HG03558 (cell line): ENCODE results near the gene PCNX4.
"Not testable (repeated sequence)": the region's sequence is repeated elsewhere in the genome, so short reads cannot be mapped to it uniquely, and the experiment has no call there.

Source experiments
- ATAC-seq: cut with Tn5 transposase; IDR thresholded peaks from one replicate; pipeline ENCODE4 v1.9.1; 2021; ENCODE audit warnings: moderate number of reproducible peaks; ENCODE audit not compliant: unreplicated experiment; ENCODE audit errors: extremely low read depth

The PCNX4 gene

DNA sequence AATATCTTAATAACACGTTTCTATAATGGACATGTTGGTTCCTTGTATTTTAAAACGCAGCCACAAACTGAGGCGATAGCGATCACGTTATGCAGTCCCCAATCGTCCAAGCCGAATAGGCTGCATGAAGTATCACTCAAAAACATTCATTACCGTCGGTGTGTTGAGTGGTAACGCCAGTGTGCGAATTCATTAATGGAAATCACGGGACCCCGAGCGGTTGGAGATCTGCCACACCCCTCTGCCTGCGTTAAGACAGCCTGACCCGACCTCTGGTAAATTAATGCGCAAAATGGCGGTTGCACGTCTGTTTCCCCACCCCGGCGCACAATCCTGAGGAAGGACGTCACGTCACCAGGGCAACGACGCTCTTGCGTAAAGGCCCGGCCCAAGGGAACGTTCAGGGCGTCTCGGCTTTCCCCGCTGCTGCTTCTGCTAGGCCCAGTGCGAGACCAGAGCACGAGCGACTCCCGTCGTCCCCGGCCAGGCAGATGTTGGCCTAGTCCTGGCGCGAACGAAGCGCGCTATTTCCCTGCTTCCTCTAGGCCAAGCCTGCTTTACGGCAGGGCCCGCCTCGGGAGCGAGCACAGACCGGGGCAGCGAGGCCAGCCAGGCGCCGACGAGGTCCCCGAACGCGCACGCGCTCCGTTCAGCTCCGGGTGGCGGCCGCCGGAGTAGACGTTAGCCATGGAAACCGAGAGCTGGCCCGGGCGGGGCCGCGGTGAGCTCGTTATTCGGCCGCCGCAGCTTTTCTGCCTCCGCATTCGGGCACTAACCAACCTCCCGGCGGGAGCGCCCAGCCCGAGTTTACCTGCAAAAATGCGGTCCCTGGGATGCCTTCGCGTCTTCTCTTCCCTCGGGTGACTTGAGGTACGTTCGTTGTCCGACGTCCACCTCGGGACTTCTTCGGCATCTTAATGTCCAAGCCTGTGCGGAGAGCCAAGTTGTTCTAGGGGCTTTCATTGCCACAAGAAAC is at the start of gene PCNX4:
TSS of gene PCNX4 (plus strand) at position 374 of the 976 bp plus-strand sequence. CDS start 15,716 bp downstream, outside the sequence.
- peak; percentile 88 for ATAC-seq

- ATAC-seq = not testable (repeated sequence)
Observed at GRCh38 chr14:60047976-60048375, 43.7 kb upstream of the PCNX4 start.

DNA sequence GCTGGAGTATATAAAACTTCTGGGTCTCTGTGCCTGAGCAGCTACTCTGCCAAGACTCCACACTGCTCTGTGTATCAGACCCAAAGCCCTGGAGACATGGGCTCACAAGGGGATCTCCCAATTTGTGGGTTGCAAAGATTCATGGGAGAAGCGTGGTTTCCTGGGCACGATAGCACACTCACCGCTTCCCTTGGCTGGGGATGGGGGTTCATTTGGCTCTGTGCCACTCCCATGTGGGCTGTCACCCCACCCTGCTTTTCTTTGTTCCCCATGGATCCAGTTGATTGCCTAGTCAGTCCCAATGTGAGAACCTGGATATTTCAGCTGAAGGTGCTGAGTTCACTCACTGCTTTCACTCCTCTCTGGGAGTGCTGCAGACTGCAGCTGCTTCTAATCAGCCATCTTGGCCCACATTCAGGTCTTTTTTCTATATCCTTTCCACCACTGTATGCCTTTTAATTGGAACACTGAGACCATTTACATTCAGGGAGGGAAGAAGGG is 40.0 kb upstream of the PCNX4 start:
- no peak for ATAC-seq

DNA sequence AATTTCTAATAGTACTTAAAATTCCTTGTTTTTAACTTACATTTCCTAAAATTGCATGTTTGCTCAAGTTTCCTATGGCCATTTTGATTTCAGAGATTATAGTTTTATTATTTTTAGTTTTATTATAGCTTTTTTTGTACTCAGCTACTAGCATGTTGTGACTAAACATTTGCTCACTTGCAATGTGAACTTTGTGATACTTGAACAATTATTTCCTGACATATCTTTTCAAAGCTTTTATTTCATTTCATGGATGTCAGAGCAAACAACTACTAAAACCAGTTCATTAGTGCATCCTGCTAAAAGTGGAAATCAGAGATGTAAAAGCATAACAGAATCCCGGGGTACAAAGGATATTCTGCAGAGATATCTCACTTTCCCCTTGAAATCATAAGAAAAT is 33.6 kb upstream of the PCNX4 start:
- no peak for ATAC-seq

GRCh38 chr14:60061371-60061770 is 30.4 kb upstream of the PCNX4 start:
- ATAC-seq = no peak

DNA sequence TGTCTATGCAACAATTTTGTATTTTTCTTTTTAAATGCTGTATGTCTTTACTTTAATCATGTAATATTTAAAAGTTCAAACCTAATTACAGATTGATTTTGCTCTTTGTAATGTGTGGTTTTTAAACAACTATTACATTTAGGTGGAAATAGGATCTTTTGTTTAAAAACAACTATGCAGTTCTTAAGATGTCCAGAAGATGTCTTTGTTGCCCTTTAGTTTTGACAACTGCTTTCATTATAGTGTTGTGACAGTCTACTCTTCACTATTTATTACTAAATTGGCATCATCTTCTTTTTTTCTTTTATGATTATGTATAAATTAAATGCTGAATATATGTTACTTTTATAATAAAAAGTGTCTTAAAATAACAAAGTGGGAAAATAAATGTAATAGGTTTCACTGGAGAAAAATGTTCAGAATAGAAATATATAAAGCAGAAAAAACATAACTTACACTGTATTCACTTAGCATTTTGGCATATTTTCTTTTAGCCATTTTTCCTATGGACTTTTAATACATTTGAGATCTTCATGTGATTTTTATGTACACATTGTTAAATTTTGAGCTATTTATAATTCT is 27.1 kb upstream of the PCNX4 start:
- ATAC-seq = no peak

DNA sequence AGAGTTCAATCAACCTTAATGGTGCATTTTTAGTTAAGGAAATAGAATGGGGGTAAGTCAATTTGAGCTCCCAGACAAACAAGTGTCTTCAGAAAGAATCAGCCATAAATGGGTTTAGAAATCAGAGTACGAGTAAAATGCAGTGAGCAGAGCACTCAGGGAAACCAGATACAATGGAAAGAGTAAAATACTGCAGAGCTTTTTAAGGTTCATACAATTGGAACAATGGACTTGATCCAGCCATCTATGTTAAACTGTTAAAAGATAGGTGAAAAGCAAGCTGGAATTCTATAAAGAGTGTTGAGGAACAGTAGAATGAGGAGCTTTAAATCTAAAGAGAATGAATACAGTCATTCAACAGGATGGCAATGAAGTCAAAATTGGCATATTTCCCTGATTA is 23.8 kb upstream of the PCNX4 start:
- ATAC-seq = no peak

DNA sequence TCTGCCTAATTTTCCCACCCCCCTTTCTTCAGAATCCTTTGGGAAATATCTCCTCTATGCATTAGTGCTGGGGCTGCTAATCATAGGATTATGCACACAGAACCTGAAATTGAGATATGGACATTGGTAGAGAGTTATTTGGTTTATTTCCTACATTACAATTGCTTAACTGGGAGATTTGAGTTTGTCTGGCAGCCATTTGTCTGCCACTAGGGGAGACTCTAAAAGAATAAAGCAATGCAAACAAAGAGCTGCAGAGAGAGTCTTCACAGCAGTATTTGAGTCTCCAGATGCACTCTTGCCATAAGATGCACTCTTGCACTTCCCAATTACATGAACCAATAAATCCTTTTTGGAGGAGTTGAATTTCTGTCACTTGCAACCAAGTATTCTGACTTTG is 12.0 kb upstream of the PCNX4 start:
- ATAC-seq = no peak

GRCh38 chr14:60085085-60085484 is 6.6 kb upstream of the PCNX4 start:
- ATAC-seq = no peak

DNA sequence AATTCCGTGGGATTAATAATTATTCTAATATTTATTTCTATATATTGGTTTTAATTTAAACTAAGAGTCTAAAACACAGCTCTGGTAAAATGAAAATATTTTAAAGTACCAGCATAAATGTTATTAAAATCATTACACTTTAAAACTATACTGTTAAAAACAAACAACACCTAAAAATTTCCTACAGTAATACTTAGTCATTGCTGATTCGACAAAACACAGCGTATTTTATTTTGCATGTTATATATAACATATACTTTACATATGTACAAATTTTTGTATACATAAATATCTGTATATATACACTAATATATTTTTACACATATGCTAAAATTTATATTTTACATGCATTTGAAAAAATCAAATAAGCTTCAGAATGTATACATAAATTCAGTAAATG is 6.0 kb upstream of the PCNX4 start:
- ATAC-seq = no peak

GRCh38 chr14:60087668-60088067 is 4.1 kb upstream of the PCNX4 start:
- ATAC-seq = no peak

DNA sequence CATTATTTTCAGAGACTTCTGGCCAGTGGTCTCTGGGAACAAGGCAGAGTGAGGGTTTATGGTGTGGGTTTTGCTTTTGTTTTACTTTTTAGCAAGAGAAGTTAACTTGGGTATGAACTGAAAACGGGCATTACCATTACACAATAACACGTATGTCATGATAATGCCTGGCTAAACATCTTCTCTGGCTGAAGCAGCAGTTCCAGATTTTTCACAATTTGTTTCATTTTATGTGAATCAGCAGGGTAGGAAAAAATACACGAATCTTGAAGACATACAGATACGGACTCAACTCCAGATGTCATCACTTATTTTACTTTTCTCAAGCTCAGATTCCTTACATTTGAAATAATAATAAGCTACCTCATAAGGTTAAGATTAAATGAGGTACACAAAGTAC is 2.5 kb upstream of the PCNX4 start:
- no peak for ATAC-seq

- ATAC-seq = no peak
Observed at GRCh38 chr14:60090864-60091519, 731 bp upstream of the PCNX4 start.

DNA sequence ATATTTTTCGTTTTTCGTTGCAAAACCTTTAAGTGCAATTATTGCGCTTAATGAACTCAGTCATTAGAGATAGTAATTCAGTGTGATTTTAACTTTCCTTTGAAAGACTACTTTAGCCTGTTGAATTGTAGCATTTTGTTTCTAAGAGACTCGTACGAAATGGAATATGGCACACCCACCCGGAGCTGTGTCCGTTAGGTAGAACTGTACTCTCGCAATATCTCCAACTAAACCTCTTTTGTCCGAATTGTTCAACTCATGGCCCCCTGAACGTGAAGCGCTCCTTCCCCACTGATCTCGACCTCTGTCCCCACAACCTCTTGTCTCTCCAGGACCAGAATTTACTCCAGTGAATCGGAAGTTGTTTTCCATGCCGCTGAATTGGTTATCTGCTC is 800 bp downstream of the PCNX4 start:
- no peak for ATAC-seq

- ATAC-seq = no peak
Observed at GRCh38 chr14:60093080-60093479, 1.4 kb downstream of the PCNX4 start.

GRCh38 chr14:60093606-60094005 is 1.9 kb downstream of the PCNX4 start:
- ATAC-seq = no peak

- ATAC-seq = no peak
Observed at GRCh38 chr14:60094306-60094897, 2.7 kb downstream of the PCNX4 start.

DNA sequence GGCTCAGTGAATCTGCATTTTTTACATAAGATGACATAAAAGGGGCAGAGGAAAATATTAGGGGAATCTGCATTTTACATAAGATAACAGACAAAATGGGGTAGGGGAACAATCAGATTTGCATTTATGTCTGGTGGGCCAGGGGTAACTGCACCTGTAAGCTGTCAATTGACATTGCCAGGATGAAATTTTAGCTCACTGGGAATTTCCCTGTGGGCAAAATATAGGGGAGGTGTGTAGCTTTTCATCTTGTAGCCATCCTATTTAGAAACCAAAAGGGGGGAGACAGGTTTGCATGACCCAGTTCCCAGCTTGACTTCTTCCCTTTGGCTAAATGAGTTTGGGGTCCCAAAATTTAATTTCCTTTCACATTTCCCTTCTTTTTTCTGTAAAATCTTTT is 3.5 kb downstream of the PCNX4 start:
- no peak for ATAC-seq

DNA sequence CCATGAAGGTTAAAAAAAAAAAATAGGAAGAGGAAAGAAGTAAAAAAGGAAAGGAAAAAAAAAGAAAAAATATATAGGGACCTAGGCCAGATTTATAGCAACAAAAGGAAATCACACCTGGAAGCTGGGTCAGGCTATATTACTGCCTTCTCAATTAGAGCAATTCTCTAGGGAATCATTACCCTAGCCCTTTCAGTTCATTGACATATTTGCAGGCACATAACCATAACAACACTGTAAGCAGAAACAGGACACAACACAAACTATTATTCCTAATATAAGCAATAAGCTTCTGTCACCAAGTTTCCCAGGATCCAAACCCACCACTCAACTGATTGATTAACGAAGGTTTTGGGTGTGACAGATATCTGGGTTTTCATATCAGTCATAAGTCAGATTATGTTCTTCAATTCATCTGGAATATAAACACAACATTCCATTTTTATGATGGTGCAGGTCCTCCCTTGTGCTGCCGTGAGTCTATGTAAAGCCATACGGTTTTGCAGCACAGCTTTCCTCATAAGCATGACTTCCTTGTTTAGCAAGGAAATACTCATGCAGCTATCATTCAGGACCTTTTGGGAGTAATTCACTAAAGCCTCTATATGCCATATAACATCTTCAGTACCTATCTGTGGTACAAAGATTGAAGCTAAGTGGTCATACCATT is 4.2 kb downstream of the PCNX4 start:
- ATAC-seq = no peak

DNA sequence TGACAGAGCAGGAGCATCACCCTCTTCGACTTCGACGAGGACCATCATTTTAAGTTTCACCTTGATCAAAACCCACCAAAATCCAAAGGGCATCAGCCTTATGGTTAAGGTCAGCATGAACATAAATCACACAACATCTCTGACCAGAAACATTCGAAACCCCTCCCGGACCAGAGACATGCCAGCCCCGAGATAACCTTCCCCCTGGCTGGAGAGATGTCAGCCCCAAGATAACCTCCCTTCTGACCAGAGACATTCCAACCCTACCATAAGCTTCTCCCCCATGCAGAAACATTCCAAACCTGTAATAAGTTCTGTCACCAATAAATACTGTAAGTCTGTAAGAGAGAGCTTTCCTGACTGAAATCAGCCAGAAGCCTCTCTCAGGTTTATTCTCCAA is 6.3 kb downstream of the PCNX4 start:
- ATAC-seq = no peak
